ENCODE results near the gene PINK1. TPM values are rescaled to one million over a fixed set of nuclear protein-coding genes. Genes with fewer than 3 reads are reported as not detected.

PINK1 gene
- total RNA-seq = 34.2 and 38.9 TPM in 2 replicates

DNA sequence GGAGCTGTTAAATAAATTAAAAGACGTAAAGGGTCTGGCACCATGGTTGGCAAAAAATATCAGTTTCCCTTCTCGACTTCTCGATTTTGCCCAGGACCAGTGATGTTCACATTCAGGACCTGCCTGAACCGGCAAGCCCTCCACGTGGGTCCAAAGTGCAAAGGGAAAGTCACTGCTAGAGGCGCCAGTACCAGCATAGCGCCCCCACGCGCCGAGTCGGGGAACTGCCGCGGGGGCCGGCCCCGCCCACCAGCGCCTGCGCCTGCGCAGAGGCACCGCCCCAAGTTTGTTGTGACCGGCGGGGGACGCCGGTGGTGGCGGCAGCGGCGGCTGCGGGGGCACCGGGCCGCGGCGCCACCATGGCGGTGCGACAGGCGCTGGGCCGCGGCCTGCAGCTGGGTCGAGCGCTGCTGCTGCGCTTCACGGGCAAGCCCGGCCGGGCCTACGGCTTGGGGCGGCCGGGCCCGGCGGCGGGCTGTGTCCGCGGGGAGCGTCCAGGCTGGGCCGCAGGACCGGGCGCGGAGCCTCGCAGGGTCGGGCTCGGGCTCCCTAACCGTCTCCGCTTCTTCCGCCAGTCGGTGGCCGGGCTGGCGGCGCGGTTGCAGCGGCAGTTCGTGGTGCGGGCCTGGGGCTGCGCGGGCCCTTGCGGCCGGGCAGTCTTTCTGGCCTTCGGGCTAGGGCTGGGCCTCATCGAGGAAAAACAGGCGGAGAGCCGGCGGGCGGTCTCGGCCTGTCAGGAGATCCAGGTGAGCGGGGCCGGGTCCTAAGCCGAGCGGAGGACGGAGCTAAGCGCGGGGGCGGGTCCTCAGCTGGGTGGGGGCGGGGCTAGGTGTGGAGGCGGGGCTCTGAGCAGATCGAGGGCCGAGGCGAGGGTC is at the start of gene PINK1:
Gene PINK1, plus strand, starts transcription at position 269 of the 875 bp plus-strand sequence. Its CDS starts 91 bp downstream, at position 360.

DNA sequence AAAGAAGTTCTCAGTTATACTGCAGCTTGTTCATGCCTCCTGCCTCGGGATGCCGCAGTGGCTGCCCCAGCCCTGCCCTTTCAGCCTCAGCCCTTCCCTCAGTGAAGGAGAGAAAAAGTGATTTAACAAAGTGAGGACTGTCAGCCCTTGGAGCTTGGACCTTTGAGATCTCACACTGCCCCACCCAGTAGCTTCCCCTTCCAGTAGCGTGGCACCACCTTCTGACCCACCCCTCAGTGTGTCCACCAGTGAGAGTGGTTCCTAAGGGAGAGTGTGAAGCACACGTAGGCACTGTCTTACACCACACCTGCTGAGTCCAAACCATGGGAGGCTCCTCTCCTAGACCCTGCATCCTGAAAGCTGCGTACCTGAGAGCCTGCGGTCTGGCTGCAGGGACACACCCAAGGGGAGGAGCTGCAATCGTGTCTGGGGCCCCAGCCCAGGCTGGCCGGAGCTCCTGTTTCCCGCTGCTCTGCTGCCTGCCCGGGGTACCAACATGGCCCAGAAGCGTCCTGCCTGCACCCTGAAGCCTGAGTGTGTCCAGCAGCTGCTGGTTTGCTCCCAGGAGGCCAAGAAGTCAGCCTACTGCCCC is 44.5 kb upstream of the PINK1 start, which contains the start of gene CDA:
Gene CDA, plus strand, starts transcription at position 464 of the 592 bp plus-strand sequence. Its CDS starts 33 bp downstream, at position 497.

GRCh38 chr1:20661207-20662109 is 28.2 kb downstream of the PINK1 start, which contains the start of gene DDOST:
DDOST (minus strand) TSS chr1:20661369; CDS start chr1:20661350, 19 bp downstream.

Other genes with a start within 250 kb of the PINK1 start
- 19.0 and 20.2 TPM in 2 replicates for gene CAMK2N1, start 147.2 kb upstream of the PINK1 start, total RNA-seq
- 20.6 and 25.0 TPM in 2 replicates for gene MUL1, start 125.3 kb upstream of the PINK1 start, total RNA-seq
- gene FAM43B, start 80.9 kb upstream of the PINK1 start, total RNA-seq = under 0.01 TPM in 1 of 2 replicates, not detected in the other
- gene CDA, start 44.4 kb upstream of the PINK1 start, total RNA-seq = 2.0 and 2.6 TPM in 2 replicates
- gene DDOST, start 27.9 kb downstream of the PINK1 start, total RNA-seq = 200 and 220 TPM in 2 replicates
- 0.20 TPM in 1 of 2 replicates, not detected in the other for gene KIF17, start 84.5 kb downstream of the PINK1 start, total RNA-seq
- 1.8 and 3.1 TPM in 2 replicates for gene SH2D5, start 99.2 kb downstream of the PINK1 start, total RNA-seq
- 193 and 204 TPM in 2 replicates for gene HP1BP3, start 153.8 kb downstream of the PINK1 start, total RNA-seq